ENCODE measurements around the gene NEIL1.
"Not testable (repeated sequence)": the region's sequence is repeated elsewhere in the genome, so short reads cannot be mapped to it uniquely, and the experiment has no call there.

The NEIL1 gene

GRCh38 chr15:75346796-75347221, at the start of gene NEIL1:
Gene NEIL1 (plus strand): TSS chr15:75347039. CDS start chr15:75348906, 1,867 bp downstream.
- DNase-seq (ENCODE audit: low read depth) = no peak

GRCh38 chr15:75298541-75299310, 48.1 kb upstream of the NEIL1 start:
- not testable (repeated sequence) for DNase-seq (ENCODE audit: low read depth)

GRCh38 chr15:75299311-75299688, 47.5 kb upstream of the NEIL1 start:
- DNase-seq (ENCODE audit: low read depth) = peak; percentile 32

- not testable (repeated sequence) for DNase-seq (ENCODE audit: low read depth)
Measured at GRCh38 chr15:75300026-75300425, 46.8 kb upstream of the NEIL1 start.

- no peak for DNase-seq (ENCODE audit: low read depth)
Measured at GRCh38 chr15:75302318-75302717, 44.5 kb upstream of the NEIL1 start.

- not testable (repeated sequence) for DNase-seq (ENCODE audit: low read depth)
Measured at GRCh38 chr15:75302753-75303152, 44.1 kb upstream of the NEIL1 start.

GRCh38 chr15:75306188-75306587, 40.7 kb upstream of the NEIL1 start:
- DNase-seq (ENCODE audit: low read depth) = no peak

- no peak for DNase-seq (ENCODE audit: low read depth)
Measured at GRCh38 chr15:75307778-75308390, 39.0 kb upstream of the NEIL1 start.

- no peak for DNase-seq (ENCODE audit: low read depth)
Measured at GRCh38 chr15:75309711-75310110, 37.1 kb upstream of the NEIL1 start.

GRCh38 chr15:75312548-75312947, 34.3 kb upstream of the NEIL1 start:
- DNase-seq (ENCODE audit: low read depth) = not testable (repeated sequence)

GRCh38 chr15:75313116-75313845, 33.6 kb upstream of the NEIL1 start:
- no peak for DNase-seq (ENCODE audit: low read depth)

- no peak for DNase-seq (ENCODE audit: low read depth)
Measured at GRCh38 chr15:75314552-75315290, 32.1 kb upstream of the NEIL1 start.

GRCh38 chr15:75319231-75319897, 27.5 kb upstream of the NEIL1 start:
- not testable (repeated sequence) for DNase-seq (ENCODE audit: low read depth)

- no peak for DNase-seq (ENCODE audit: low read depth)
Measured at GRCh38 chr15:75321711-75322110, 25.1 kb upstream of the NEIL1 start.

GRCh38 chr15:75325922-75326321, 20.9 kb upstream of the NEIL1 start:
- DNase-seq (ENCODE audit: low read depth) = no peak

- DNase-seq (ENCODE audit: low read depth) = no peak
Measured at GRCh38 chr15:75327005-75327404, 19.8 kb upstream of the NEIL1 start.

GRCh38 chr15:75327491-75327890, 19.3 kb upstream of the NEIL1 start:
- DNase-seq (ENCODE audit: low read depth) = no peak

- no peak for DNase-seq (ENCODE audit: low read depth)
Measured at GRCh38 chr15:75328493-75329314, 18.1 kb upstream of the NEIL1 start.

- no peak for DNase-seq (ENCODE audit: low read depth)
Measured at GRCh38 chr15:75329571-75329970, 17.3 kb upstream of the NEIL1 start.

- DNase-seq (ENCODE audit: low read depth) = not testable (repeated sequence)
Measured at GRCh38 chr15:75332093-75332492, 14.7 kb upstream of the NEIL1 start.
